GM21447 (cell line): ENCODE measurements around the gene SEPTIN1.
"Not testable (repeated sequence)": the region's sequence is repeated elsewhere in the genome, so short reads cannot be mapped to it uniquely, and the experiment has no call there.

Experiments used
- ATAC-seq: cut with Tn5 transposase; IDR thresholded peaks from one replicate; pipeline ENCODE4 v1.9.1; 2021; ENCODE audit not compliant: unreplicated experiment

Gene SEPTIN1

GRCh38 chr16:30358577-30358936 is 23.8 kb downstream of the SEPTIN1 start:
- no peak for ATAC-seq

DNA sequence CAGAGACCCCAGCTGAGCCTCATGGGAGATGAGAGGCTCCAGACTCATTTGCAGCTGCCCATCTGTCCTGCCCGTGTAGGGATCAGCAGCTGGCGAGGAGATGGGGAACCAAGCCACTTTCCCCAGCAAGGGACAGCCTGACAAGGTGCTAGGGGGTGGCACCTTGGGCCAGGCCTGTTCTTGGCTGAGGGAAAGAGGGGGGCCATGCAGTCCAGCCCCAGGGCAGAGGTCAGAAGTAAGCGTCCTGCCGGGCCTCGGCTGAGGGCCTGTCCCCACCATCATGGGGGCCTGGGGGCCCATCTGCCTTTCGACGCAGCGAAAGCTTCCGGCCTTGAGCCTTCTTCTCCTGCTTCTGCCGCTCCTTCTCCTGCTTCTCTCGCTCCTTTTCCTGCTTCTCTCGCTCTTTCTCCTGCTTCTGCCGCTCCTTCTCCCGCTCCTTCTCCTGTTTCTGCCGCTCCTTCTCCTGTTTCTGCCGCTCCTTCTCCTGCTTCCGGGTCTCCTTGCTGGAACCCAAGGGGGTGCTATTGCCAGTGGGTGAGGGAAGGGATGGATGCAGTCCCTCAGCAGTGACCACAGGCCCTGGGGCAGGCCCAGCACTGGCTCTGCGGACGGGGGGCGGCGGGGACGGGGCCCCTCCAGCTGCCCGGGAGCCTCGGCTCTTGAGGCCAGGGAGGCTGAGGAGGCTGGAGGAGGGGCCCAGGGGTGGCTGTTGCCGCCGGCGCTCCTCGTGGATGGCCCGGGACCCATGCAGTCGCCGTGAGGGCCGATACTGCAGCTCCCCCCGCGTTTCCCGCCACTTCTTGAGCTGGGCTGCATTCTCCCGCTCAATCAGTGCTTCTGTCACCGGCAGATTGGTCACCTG is 24.4 kb downstream of the SEPTIN1 start:
- ATAC-seq: no peak

GRCh38 chr16:30357085-30357714 is 25.2 kb downstream of the SEPTIN1 start:
- ATAC-seq: no peak

DNA sequence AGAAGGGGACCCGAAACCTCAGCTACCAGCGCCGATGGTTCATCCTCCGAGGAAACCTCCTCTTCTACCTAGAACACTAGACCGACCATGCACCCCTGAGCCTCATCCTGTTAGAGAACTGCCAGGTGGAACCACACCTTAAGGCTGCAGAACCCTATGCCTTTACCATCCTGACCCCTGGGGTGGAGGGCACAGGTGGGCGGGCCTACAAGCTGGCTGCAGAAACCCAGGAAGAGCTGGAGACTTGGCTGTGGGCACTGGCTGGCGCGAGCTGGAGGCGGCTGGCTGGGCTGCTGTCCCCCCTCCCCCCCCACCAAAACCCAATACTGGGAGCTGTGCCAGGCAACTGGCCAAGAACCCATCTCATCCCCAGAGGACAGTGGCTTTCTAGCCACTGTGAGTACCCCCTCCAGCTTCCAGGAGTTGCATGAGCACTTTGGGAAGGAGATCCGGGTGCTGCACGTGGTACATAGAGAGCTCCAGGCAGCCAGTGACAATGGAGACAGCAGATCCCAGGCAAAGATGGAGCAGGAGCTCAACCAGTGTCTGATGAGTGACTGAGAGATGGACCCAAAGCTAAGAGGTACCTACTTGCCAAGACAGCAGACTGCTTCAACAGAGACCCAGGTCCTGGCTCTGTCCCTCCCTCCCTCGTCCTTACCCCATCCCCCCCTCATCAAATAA is 25.8 kb downstream of the SEPTIN1 start:
- ATAC-seq: no peak

DNA sequence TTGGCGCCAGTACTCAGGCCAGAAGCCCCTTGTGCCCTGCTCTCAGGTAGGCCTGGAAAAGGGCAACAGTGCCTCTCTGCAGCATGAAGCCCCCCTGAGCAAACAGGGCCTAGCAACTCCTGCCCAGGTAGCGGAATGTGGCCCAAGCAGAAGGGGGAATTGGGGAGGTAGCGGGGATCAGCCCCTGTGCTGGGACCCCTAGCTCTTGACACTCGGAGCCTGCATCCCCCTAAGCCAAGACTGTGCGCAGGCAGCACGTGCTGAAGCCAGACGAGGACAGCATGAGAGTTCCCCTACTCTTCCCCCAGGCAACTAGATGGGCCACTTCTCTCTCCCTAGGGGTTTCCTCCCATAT is 26.4 kb downstream of the SEPTIN1 start:
- no peak for ATAC-seq

DNA sequence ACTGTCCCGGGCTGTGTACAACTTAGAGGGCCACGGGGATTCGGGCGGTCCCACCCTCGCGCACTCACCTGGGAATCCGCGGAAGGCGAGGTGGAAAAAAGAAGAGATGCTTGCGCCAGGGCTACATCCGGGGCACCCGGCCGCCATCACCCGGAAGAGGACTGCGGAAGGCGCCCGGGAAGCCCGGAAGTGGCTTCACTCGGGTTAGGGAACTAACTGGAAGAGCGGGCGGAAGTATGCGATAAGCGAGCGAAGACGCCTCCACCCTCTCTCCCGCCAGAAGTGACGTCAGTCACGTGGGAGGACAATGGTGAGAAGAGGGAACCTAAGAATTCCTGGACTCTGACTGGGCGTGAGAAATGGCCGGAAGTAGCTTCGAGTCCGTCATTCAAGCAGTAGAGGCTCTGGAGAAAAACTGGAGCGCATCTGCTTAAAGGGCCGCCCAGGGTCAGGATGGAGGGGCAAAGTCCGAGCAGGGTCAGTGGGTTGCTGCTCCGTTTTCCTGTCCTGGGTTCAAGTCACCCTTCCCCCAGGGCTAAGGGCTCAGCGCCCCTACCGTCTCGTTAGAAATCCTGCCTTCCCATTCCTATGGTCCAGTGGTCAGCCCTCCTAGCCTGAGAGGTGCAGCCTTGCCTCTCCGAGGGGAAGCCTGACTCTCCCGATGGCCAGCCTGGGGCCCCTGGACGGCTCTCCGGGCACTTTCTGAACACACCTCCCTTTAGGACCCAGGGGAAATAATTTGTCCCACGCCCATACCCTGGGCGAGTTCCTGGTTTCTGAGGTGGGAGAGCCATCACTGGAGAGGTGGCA is 27.0 kb downstream of the SEPTIN1 start, which contains the start of gene CD2BP2:
Gene CD2BP2, minus strand, starts transcription at position 165 of the 810 bp plus-strand sequence. CDS start 627 bp downstream, outside the sequence.
- ATAC-seq: peak; percentile 57

DNA sequence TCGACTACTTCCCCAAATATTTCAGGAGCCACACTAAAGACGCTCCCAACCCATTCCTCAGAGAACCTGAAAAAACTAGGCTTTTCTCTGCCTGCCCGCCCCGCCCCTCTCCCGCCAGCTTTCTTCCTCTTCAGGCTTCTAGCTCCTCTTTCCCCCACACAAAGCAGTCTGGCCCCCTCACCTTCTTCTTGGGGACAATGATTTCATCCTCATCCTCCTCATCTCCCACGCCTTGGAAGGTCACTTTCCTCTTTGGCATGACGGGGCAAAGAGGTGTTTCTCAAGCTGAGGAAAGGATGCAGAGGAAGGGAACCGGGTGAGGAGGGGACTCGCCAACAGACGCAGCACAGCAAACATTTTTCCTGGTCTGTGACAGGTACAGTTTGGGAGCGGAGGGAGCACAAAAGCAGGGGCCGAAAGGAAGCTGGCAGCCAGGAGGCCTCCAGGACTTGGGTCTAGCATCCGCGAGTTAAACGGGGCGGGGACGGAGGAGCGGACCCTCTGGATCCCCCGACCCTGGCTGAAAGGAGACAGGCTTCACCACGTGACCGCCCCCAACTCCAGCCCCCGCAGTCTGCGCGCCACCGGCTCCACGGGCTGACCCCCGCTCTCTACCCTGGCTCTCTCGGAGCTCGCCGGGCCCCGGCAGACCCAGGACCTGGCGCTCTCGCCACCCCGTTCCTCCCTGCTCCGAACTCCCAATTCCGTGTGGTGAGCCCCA is 27.8 kb downstream of the SEPTIN1 start:
- peak; percentile 9 for ATAC-seq

DNA sequence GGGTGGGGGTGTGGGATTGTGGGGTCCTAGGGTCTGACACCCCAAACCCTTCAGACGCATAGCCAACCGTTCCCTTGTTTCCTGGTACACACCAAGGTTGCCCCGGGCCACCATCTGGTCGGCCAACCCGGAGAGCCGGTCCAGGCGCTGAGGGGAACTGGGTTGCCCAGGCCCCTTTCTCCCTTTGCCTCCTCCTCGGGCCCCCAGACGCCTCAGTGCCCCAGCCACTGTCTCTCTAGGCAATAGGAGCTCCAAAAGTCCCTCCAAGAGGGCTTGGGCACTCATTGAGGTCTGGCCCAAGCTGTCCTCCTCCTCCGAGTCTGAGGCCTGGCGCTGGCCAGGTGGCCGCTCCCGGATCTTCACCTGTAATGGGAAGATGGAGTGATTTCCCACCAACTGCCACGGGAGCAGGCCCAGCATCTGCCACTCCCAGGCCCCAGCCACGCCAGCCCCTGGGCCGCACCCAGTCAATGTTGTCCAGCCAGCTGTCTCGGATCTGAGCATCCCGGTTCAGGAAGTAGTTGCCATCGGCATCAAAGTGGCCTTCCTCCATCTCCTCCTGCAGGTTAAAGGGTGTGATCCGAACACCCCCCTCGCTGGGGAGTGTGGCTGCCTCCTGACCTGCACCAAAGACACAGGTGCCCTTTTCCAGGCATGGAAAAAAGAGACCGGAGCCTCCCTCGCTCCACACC is 28.8 kb downstream of the SEPTIN1 start:
- ATAC-seq: no peak

DNA sequence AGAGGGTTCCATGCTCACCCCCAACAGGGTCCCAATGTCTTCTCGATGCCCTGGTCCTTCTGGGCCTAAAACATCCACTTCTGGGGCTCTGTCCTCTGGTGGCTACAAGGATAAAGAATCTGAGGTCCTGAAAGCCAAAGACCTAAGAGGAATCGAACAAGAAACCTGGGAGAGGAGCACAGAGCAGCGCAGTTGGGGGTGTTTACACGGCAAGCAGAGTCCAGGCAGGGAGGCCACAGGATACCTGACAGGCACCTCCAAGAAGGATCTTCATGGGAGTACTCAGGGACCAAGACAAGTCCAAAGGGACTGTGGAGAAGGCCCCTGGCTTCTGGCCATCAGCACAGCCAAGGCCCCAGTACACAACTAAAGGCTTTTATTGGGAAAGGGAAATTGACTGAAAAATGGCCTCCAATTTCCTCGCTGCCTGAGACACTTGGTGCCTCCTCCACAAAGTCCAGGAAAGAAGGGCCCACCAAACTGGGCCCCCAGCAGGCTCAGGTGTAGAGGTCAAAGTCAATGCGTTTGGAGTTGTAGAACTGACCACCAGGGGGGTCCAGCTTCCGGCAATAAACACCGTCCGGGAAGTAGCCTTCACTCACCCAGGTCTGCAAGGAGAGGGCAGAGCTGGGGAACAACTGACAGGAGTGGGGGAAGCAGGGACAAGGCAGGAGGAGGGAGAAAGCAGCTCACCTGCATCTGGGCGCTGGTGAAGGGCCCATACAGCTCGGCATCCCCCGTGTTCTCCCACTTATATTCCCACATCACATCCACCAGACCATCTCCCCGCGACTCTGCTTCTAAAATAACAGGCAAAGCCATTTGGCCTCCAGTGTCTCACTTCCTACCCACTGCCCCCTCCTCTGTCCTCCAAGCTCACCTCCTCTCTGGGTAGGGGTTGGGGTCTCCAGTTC is 29.6 kb downstream of the SEPTIN1 start:
- no peak for ATAC-seq

GRCh38 chr16:30351586-30352419 is 30.6 kb downstream of the SEPTIN1 start:
- ATAC-seq: no peak

DNA sequence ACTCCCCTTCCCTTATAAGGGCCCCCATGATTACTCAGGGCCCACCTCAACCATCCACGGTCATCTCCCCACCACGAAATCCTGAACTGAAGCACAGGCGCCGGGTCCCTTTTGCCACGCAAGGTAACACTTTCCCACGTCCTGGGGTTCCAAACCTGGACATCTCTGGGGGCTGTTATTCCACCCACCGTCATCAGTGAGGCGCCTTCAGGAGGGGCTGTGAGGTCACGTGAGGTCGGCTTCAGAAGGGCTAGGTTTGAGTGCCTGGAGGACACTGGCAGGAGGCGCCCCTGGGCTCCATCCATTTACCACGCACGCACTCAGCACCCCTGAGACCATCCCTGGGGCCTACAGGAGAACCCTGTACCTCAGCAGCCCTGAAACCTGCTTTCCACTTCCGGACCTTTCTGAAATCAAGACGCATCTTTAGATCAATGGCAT is 31.3 kb downstream of the SEPTIN1 start:
- no peak for ATAC-seq

DNA sequence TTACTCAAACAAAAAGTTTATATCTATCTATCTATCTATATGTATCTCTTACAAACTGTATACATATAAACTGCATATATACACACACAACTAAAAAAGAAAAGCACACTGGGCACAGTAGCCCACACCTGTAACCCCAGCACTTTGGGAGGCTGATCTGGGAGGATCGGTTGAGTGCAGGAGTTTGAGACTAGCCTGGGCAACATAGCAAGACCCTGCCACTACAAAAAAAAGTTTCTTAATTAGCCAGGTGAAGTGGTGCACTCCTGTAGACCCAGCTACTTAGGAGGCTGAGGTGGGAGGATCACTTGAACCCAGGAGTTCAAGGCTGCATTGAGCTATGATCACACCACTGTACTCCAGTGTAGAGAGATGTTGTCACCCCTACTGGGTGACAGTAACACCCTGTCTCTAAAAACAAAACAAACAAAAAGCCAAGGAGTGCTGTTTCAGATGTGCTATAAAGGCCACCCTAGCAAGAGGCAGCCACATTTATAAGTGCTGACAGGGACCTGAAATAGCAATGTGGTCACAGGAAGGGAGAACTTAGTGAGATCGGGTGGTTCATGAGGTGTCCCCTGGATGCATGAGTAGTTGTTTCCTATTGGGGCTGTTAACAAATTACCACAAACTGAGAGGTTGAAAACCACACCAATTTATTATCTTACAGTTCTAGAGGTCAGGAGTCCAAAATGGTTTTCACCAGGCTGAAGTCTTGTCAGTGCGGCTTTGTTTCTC is 32.1 kb downstream of the SEPTIN1 start:
- peak; percentile 55 for ATAC-seq

DNA sequence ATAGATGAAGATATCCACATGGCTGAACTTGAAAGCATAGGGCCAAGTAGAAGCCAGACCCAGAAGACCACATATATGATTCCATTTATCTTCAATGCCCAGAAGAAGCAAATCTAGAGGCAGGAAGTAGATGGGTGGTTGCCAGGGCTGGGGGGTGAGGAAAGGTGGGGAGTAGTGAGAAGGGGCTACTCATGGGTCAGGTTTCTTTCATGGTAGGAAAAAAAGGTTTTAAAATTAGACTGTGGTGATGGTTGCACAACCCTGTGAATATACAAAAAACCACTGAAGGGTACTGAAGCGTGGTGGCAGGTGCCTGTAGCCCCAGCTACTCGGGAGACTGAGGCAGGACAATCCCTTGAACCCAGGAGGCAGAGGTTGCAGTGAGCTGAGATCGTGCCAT is 32.7 kb downstream of the SEPTIN1 start:
- ATAC-seq: peak; percentile 41

DNA sequence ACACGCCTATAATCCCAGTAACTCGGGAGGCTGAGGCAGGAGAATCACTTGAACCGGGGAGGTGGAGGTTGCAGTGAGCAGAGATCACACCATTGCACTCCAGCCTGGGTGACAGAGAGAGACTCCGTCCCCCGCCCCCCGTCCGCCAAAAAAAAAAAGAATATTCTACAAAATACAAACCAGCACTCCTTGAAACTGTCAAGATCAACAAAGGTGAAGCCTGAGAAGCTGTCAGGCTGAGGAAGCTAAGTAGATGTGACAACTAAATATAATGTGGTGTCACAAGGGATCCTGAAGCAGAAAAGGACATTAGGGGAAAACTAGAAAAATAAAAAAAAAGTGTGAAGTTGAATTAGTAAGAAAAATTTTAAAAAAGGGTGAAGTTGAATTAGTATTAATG is 33.4 kb downstream of the SEPTIN1 start:
- ATAC-seq: no peak

GRCh38 chr16:30348113-30348512 is 34.2 kb downstream of the SEPTIN1 start:
- no peak for ATAC-seq

DNA sequence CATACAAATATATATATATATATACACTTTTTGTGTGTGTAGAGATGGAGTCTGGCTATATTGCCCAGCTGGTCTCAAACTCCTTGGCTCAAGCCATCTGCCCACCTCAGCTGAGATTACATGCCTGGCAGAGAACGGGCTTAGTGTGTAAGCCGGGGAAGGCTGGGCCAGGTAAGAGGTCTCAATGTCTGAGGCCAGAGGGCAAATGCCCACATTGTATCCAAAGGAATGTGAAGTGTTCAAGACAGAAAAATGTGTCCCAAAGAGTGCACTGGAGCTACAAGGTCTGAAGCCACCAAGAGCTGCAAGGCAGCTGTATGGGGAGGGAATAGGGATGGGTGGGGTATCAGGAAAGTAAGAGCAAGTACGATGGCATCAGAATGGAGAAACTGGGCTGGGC is 36.1 kb downstream of the SEPTIN1 start:
- no peak for ATAC-seq

DNA sequence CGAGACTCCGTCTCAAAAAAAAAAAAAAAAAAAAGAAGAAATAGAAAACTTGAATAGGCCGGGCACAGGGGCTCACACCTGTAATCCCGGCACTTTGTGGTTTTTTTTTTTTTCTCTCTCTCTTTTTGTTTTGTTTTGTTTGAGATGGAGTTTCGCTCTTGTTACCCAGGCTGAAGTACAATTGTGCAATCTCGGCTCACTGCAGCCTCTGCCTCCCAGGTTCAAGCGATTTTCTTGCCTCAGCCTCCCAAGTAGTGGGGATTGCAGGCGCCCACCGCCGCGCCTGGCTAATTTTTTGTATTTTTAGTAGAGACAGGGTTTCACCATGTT is 38.9 kb downstream of the SEPTIN1 start:
- not testable (repeated sequence) for ATAC-seq
